Activated B cell treated with CpG ODN at 0.5 μM for 24 hours (primary cell): ENCODE results near the gene FUBP3. TPM values are rescaled to one million over a fixed set of nuclear protein-coding genes. Genes with fewer than 3 reads are reported as not detected.

Experiments
- ATAC-seq: fragments of 200-7000 bp; cut with Tn5 transposase; one replicate; pipeline ENCODE4 v1.10.0; 2021; ENCODE audit warnings: low read depth, mild to moderate bottlenecking, moderate library complexity
- CTCF ChIA-PET: fragments of 350-600 bp; sonication (Branson Sonifier 250); formaldehyde crosslinking; loops from one replicate; lab custom pipeline; 2021; ENCODE audit warnings: antibody characterized with exemption; lab: Charles Lee
- POLR2A ChIA-PET: fragments of 350-600 bp; sonication (Branson Sonifier 250); formaldehyde crosslinking; loops from one replicate; lab custom pipeline; 2021; ENCODE audit warnings: antibody characterized with exemption; lab: Charles Lee
- DNase-seq: peaks from one replicate; pipeline ENCODE4 v3.0.0; 2022
- H3K27ac Mint-ChIP-seq: one replicate; pipeline ENCODE4 v1.8.0; 2020; ENCODE audit warnings: mixed read lengths
- H3K27me3 Mint-ChIP-seq: one replicate; pipeline ENCODE4 v1.8.0; 2021; ENCODE audit warnings: mixed read lengths
- H3K36me3 Mint-ChIP-seq: one replicate; pipeline ENCODE4 v1.8.0; 2021; ENCODE audit warnings: low read depth, mixed read lengths
- H3K4me1 Mint-ChIP-seq: one replicate; pipeline ENCODE4 v1.8.0; 2021; ENCODE audit warnings: mixed read lengths
- H3K4me3 Mint-ChIP-seq: one replicate; pipeline ENCODE4 v1.8.0; 2020; ENCODE audit warnings: mild to moderate bottlenecking, mixed read lengths
- H3K9me3 Mint-ChIP-seq: one replicate; pipeline ENCODE4 v1.8.0; 2020; ENCODE audit warnings: mixed read lengths
- intact Hi-C: fragments of 100-400 bp; cut with micrococcal nuclease; formaldehyde crosslinking; loops from one replicate; pipeline ENCODE4 v1.15.1; 2024
- total RNA-seq: library from RNA; stranded (reverse); gene quantifications from 2 replicates; pipeline ENCODE4 v1.2.3, GENCODE V29; 2022
- TF ChIP-seq, protein P1 (sequence below): fragments of 200-600 bp; IDR thresholded peaks from one replicate; pipeline ENCODE4 v1.8.0; 2022; ENCODE audit warnings: antibody characterized with exemption, mild to moderate bottlenecking

The FUBP3 gene
- total RNA-seq, 1 donor from 2014 or later: 44.7 TPM

DNA sequence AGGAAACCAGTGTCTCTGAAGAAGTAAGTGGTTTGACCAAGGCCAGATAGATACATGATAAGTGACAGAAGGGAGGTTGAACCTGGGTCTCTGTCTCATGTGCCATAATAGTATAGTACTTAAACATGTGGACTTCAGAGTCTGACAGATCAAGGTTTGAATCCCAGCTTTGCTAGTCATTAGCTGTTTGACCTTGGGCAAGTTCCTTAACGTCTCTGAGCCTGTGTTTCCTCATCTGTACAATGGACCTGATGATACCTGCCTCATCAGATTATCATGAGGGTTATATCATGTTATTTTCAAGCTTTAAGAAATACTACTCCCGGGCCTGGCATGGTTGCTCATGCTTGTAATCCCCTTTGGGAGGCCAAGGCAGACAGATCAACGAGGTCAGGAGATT lies 24.9 kb downstream of the FUBP3 start:
- CTCF ChIA-PET: no interaction called here
- Mint-ChIP-seq H3K4me3 (no peak overlapping the region), H3K27ac (no peak overlapping the region), H3K9me3 (no peaks in the 10 kb centered on the region), H3K4me1 (peaks cover 2% of the 10 kb centered on the region), H3K36me3 (peaks cover 61% of the 10 kb centered on the region), H3K27me3 (no peaks in the 10 kb centered on the region)
- intact Hi-C loops: no loop called here
- POLR2A ChIA-PET: no interaction called here
- no peak for ATAC-seq
- DNase-seq: no peak
- TF ChIP-seq, protein P1, sequence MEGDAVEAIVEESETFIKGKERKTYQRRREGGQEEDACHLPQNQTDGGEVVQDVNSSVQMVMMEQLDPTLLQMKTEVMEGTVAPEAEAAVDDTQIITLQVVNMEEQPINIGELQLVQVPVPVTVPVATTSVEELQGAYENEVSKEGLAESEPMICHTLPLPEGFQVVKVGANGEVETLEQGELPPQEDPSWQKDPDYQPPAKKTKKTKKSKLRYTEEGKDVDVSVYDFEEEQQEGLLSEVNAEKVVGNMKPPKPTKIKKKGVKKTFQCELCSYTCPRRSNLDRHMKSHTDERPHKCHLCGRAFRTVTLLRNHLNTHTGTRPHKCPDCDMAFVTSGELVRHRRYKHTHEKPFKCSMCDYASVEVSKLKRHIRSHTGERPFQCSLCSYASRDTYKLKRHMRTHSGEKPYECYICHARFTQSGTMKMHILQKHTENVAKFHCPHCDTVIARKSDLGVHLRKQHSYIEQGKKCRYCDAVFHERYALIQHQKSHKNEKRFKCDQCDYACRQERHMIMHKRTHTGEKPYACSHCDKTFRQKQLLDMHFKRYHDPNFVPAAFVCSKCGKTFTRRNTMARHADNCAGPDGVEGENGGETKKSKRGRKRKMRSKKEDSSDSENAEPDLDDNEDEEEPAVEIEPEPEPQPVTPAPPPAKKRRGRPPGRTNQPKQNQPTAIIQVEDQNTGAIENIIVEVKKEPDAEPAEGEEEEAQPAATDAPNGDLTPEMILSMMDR: no peak

DNA sequence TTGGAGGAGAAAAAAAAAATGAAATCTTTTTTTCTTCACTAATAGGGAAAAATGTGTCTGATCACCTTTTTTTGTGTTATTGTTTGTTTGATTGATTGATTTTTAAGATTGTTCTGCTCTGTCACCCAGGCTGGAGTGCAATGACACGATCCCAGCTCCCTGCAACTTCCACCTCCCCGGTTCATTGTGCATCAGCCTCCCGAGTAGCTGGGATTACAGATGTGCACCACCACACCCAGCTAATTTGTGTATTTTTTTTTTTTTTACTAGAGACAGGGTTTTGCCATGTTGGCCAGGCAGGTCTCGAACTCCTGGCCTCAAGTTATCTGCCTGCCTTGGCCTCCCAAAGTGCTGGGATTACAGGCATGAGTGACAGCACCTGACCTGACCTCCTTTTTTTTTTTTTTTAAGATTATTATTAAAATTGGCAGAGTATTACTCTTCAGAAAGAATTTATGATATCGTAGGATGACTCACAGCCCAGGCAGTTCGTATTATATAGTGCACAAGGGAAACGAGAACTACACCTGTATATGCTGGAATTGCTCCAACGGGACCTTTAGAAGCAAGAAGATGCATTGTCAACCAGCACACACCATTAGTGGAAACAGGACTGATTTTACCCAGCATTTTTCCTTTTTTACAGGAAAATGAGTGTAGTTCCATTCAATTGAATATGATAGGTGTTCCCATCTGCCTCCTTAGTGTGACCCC lies 27.7 kb downstream of the FUBP3 start:
- H3K27me3 Mint-ChIP-seq: no peaks in the 10 kb centered on the region
- TF ChIP-seq, protein P1: no peak
- intact Hi-C loops: no loop called here

DNA sequence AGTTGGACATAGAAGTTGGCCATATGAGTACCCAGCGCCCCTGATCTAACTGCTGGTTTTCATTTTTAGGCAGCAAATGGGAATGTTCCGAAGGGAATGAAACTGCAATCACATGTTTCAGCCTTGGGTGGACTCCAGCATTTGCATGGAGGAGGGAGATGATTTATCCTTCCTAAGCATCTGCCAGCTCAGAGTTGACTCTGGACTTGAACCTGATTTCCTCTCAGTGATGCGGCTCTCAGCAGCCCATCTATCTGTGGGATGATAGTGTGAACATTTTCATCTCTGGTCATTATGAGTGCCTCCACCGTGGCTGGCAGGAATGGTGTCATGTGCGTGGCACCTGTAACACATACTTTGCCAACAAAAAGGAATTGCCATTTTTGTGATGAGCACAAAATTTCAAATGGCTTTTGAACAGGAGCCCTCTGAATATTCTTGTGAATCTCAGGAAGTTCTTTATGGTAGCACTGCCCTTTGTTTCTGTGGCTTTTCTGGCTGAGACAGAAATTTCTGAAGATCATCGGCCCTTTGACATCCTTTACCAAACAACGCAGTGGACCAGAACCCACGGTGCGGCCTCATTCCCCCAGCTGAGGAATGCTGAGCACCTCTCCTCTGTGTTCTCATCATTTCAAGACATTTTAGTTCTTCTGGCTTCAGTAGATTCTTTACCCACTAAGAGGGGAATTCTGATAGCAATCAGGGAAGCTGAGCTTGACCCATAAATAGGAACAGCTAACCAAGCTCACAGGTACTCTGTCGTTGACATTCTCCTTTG lies 28.5 kb downstream of the FUBP3 start:
- DNase-seq: no peak
- no peak for ATAC-seq
- intact Hi-C loops: no loop called here
- Mint-ChIP-seq H3K4me3 (no peak overlapping the region), H3K9me3 (no peaks in the 10 kb centered on the region), H3K4me1 (no peaks in the 10 kb centered on the region), H3K27me3 (no peaks in the 10 kb centered on the region), H3K27ac (no peak overlapping the region), H3K36me3 (peaks cover 67% of the 10 kb centered on the region)
- TF ChIP-seq, protein P1: no peak
- ChIA-PET CTCF (no interaction called here), POLR2A (no interaction called here)

More for the DNA sequence above, 27.7 kb downstream of the FUBP3 start:
- H3K36me3 Mint-ChIP-seq: peaks cover 66% of the 10 kb centered on the region
- no peaks in the 10 kb centered on the region for H3K4me1 Mint-ChIP-seq
- POLR2A ChIA-PET: interaction anchor here (0.7 kb wide), 1 partner anchor 163 kb away, joined by 3 read pairs; no protein-coding TSS in a partner anchor
- DNase-seq (no peak), ATAC-seq (no peak)
- H3K4me3 Mint-ChIP-seq: no peak overlapping the region
- no peak overlapping the region for H3K27ac Mint-ChIP-seq
- no peaks in the 10 kb centered on the region for H3K9me3 Mint-ChIP-seq
- CTCF ChIA-PET: interaction anchor here (0.6 kb wide), 1 partner anchor 200 kb away, joined by 3 read pairs; no protein-coding TSS in a partner anchor

DNA sequence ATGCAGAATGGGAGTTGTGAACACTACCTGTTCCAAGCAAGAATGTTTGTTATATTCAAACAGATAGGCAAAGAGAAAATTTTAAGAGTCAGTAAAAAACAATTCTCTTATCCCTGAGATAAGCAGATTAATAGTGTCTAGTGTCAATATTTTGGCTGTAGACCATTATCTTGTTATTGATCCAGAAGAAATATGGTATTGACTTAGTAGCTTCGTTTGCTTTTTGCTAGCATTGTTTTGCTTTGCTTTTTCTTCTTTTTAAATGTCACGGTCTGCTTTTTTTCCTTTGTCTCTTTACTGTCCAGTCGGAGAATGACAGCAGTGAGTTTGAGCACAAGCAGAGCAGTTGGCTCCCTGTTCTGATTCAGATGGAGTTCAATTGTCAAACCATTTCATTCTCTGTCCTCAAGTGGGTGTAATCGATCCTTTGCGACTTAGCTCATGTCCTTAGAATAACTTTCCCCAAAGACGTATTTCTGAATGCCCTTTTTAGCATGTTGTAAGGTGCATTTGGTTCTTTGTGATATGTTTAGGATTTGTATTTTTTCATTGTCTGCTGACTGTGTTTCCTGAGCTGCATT lies 29.3 kb downstream of the FUBP3 start:
- TF ChIP-seq, protein P1: no peak
- DNase-seq (no peak), ATAC-seq (no peak)
- H3K4me3 Mint-ChIP-seq: no peak overlapping the region
- no peaks in the 10 kb centered on the region for H3K9me3 Mint-ChIP-seq
- ChIA-PET POLR2A (no interaction called here), CTCF (no interaction called here)
- H3K4me1 Mint-ChIP-seq: no peaks in the 10 kb centered on the region
- H3K36me3 Mint-ChIP-seq: peaks cover 70% of the 10 kb centered on the region
- H3K27ac Mint-ChIP-seq: no peak overlapping the region
- H3K27me3 Mint-ChIP-seq: no peaks in the 10 kb centered on the region
- intact Hi-C loops: no loop called here

DNA sequence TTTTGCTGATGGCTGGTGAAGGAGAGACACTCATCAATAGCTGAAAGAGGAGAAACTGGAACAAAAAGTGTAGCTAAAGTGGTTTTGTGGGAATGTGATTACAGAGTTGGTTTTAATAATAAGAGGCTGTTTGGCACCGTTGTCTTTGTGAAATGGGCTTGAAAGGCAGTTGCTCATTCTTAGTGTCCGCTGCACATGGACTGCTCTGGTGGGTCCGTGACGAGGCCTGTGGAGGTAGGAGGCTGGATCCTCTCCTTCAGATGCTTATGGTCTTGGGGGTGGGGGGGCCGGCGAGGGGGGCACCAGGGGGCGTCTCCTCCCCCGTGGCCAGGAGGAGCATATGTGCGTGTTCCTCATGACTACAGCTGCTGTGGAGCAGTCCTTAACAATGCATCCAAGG lies 29.8 kb downstream of the FUBP3 start:
- Mint-ChIP-seq H3K27me3 (no peaks in the 10 kb centered on the region), H3K27ac (no peak overlapping the region), H3K36me3 (peaks cover 70% of the 10 kb centered on the region), H3K4me1 (no peaks in the 10 kb centered on the region), H3K9me3 (no peaks in the 10 kb centered on the region), H3K4me3 (no peak overlapping the region)
- CTCF ChIA-PET: no interaction called here
- intact Hi-C loops: no loop called here
- DNase-seq: no peak
- TF ChIP-seq, protein P1: no peak
- POLR2A ChIA-PET: no interaction called here
- ATAC-seq: no peak
